SK-MEL-5 (cell line): Measurements from ENCODE around the gene PROX1. TPM values are rescaled to one million over a fixed set of nuclear protein-coding genes. Genes with fewer than 3 reads are reported as not detected.

ENCODE experiments used
- DNase-seq: peaks from one replicate; pipeline ENCODE4 v3.0.0-alpha.2; 2016; ENCODE audit warnings: low read depth, low spot score
- in situ Hi-C: cut with HindIII; loops from 2 replicates; pipeline ENCODE4 v1.10.0; 2016; ENCODE audit warnings: low sequenced_read_pairs, high pct_unique_total_duplicates, low pct_unique_long_range_greater_than_20kb
- total RNA-seq: library from RNA; depleted of rRNA; stranded (reverse); fragments of >200 nt; shearing (Covaris generic); gene quantifications from 2 replicates; pipeline ENCODE4 v1.2.3, GENCODE V29; 2014

Gene PROX1
- total RNA-seq, 1 experiment from 2014 or later = 0.32 TPM

- in situ Hi-C loops = no loop called here
- DNase-seq = no peak
Measured at GRCh38 chr1:214009423-214010196, 21.8 kb downstream of the PROX1 start.

- DNase-seq = no peak
- in situ Hi-C loops = no loop called here
Measured at GRCh38 chr1:214010197-214010573, 22.4 kb downstream of the PROX1 start.

- no peak for DNase-seq
- in situ Hi-C loops = no loop called here
Measured at GRCh38 chr1:214010717-214011116, 22.9 kb downstream of the PROX1 start.

- peak; percentile 5 for DNase-seq
- in situ Hi-C loops = no loop called here
Measured at GRCh38 chr1:214012418-214012817, 24.6 kb downstream of the PROX1 start.

GRCh38 chr1:214013614-214014377 lies 26.0 kb downstream of the PROX1 start:
- in situ Hi-C loops = no loop called here
- DNase-seq = no peak

GRCh38 chr1:214014730-214015129 lies 27.0 kb downstream of the PROX1 start:
- DNase-seq = no peak
- in situ Hi-C loops = no loop called here

- in situ Hi-C loops = no loop called here
- DNase-seq = no peak
Measured at GRCh38 chr1:214017191-214017982, 29.6 kb downstream of the PROX1 start.

GRCh38 chr1:214018386-214019268 lies 30.9 kb downstream of the PROX1 start:
- in situ Hi-C loops = no loop called here
- no peak for DNase-seq

GRCh38 chr1:214019499-214019898 lies 31.7 kb downstream of the PROX1 start:
- no peak for DNase-seq
- in situ Hi-C loops = no loop called here

- no peak for DNase-seq
- in situ Hi-C loops = no loop called here
Measured at GRCh38 chr1:214021321-214021720, 33.5 kb downstream of the PROX1 start.

- in situ Hi-C loops = no loop called here
- no peak for DNase-seq
Measured at GRCh38 chr1:214022229-214022791, 34.5 kb downstream of the PROX1 start.

GRCh38 chr1:214022810-214023425 lies 35.1 kb downstream of the PROX1 start:
- no peak for DNase-seq
- in situ Hi-C loops = no loop called here

- DNase-seq = no peak
- in situ Hi-C loops = no loop called here
Measured at GRCh38 chr1:214026985-214027384, 39.2 kb downstream of the PROX1 start.

- no peak for DNase-seq
- in situ Hi-C loops = no loop called here
Measured at GRCh38 chr1:214027498-214027897, 39.7 kb downstream of the PROX1 start.

GRCh38 chr1:214028095-214028494 lies 40.3 kb downstream of the PROX1 start:
- DNase-seq = no peak
- in situ Hi-C loops = no loop called here

- in situ Hi-C loops = no loop called here
- no peak for DNase-seq
Measured at GRCh38 chr1:214028649-214029406, 41.1 kb downstream of the PROX1 start.
